HG02571 (cell line): ENCODE data around the gene TMEM62.
"Not testable (repeated sequence)": the region's sequence is repeated elsewhere in the genome, so short reads cannot be mapped to it uniquely, and the experiment has no call there.

Experiments used
- ATAC-seq: cut with Tn5 transposase; IDR thresholded peaks from one replicate; pipeline ENCODE4 v1.9.1; 2021; ENCODE audit warnings: mild to moderate bottlenecking, moderate library complexity; ENCODE audit not compliant: unreplicated experiment

TMEM62 gene

GRCh38 chr15:43208052-43209002 is 74.9 kb downstream of the TMEM62 start:
- ATAC-seq, result no peak

- ATAC-seq, result no peak
These were observed 75.9 kb downstream of the TMEM62 start for GRCh38 chr15:43209059-43209824.

- no peak for ATAC-seq
These were observed 76.9 kb downstream of the TMEM62 start for GRCh38 chr15:43210172-43210745.

- no peak for ATAC-seq
These were observed 77.4 kb downstream of the TMEM62 start for GRCh38 chr15:43210807-43211206.

- no peak for ATAC-seq
These were observed 77.9 kb downstream of the TMEM62 start for GRCh38 chr15:43211224-43211735.

GRCh38 chr15:43212299-43212698 is 78.9 kb downstream of the TMEM62 start:
- ATAC-seq, result no peak

GRCh38 chr15:43212951-43213350 is 79.6 kb downstream of the TMEM62 start:
- ATAC-seq, result no peak

GRCh38 chr15:43213466-43213865 is 80.1 kb downstream of the TMEM62 start:
- ATAC-seq, result no peak

GRCh38 chr15:43214169-43214568 is 80.8 kb downstream of the TMEM62 start:
- ATAC-seq, result no peak

- no peak for ATAC-seq
These were observed 81.4 kb downstream of the TMEM62 start for GRCh38 chr15:43214592-43215295.

GRCh38 chr15:43215961-43216360 is 82.6 kb downstream of the TMEM62 start:
- ATAC-seq, result no peak

- ATAC-seq, result no peak
These were observed 85.7 kb downstream of the TMEM62 start for GRCh38 chr15:43218908-43219706.

GRCh38 chr15:43219929-43220928 is 86.8 kb downstream of the TMEM62 start:
- no peak for ATAC-seq

- ATAC-seq, result no peak
These were observed 87.6 kb downstream of the TMEM62 start, which contains the start of gene EPB42 for GRCh38 chr15:43220991-43221403. Gene EPB42, minus strand, starts transcription at chr15:43221018. Its CDS starts 193 bp downstream, at chr15:43220825.

GRCh38 chr15:43221422-43221821 is 88.0 kb downstream of the TMEM62 start:
- ATAC-seq, result no peak

- ATAC-seq, result no peak
These were observed 92.0 kb downstream of the TMEM62 start for GRCh38 chr15:43225201-43225949.

- ATAC-seq, result not testable (repeated sequence)
These were observed 92.5 kb downstream of the TMEM62 start for GRCh38 chr15:43225950-43226255.
